Cardiac muscle cell (in vitro differentiated cells and primary cell): ENCODE measurements around the gene TBL1XR1. TPM values are rescaled to one million over a fixed set of nuclear protein-coding genes. Genes with fewer than 3 reads are reported as not detected.

Experiments
- DNase-seq, 2 donors: peaks; one replicate each; pipeline versions ENCODE4 v3.0.0 to v3.0.0-alpha.2; 2010 to 2017; ENCODE audit warnings: low read depth in 1 of 2, low spot score in 1 of 2
- H3K27ac ChIP-seq: fragments of 200-600 bp; sonication (generic); 2 replicates; pipeline ENCODE4 v1.5.1; 2016
- H3K27me3 ChIP-seq: fragments of 200-600 bp; sonication (generic); 2 replicates; pipeline ENCODE4 v1.6.0; 2016; ENCODE audit warnings: control low read depth
- H3K36me3 ChIP-seq: fragments of 200-600 bp; sonication (generic); 2 replicates; pipeline ENCODE4 v1.5.1; 2016; ENCODE audit warnings: control low read depth
- H3K4me1 ChIP-seq: fragments of 200-600 bp; sonication (generic); 2 replicates; pipeline ENCODE4 v1.8.1; 2017; ENCODE audit warnings: low read depth, mild to moderate bottlenecking, mixed run types
- H3K4me3 ChIP-seq: fragments of 200-600 bp; sonication (generic); 2 replicates; pipeline ENCODE4 v1.5.1; 2016; ENCODE audit warnings: mild to moderate bottlenecking
- H3K9me3 ChIP-seq: fragments of 200-600 bp; sonication (generic); 2 replicates; pipeline ENCODE4 v1.5.1; 2017; ENCODE audit warnings: low read depth, mild to moderate bottlenecking, control low read depth
- polyA plus RNA-seq: library from polyadenylated mRNA; unstranded; fragments of >200 nt; fragmentation: Nextera tagmentation; extraction: Ambion mirVana; gene quantifications from 2 replicates; pipeline ENCODE4 v1.2.1, GENCODE V29; 2016
- total RNA-seq: library from RNA; depleted of rRNA; stranded (reverse); fragments of >200 nt; gene quantifications from 2 replicates; pipeline ENCODE4 v1.2.3, GENCODE V29; 2016
- TF ChIP-seq, protein P1 (sequence below): IDR thresholded peaks from 2 replicates; pipeline ENCODE4 v1.5.1; 2012; ENCODE audit warnings: low read depth, mild to moderate bottlenecking, low read length

Gene TBL1XR1
- total and polyA plus RNA-seq, 2 experiments from 2014 or later = 23.7 to 81.7 TPM

GRCh38 chr3:177126015-177126773 lies 71.1 kb downstream of the TBL1XR1 start:
- no peaks in the 10 kb centered on the region for H3K27me3 ChIP-seq
- no peak overlapping the region for H3K27ac ChIP-seq
- TF ChIP-seq, protein P1, sequence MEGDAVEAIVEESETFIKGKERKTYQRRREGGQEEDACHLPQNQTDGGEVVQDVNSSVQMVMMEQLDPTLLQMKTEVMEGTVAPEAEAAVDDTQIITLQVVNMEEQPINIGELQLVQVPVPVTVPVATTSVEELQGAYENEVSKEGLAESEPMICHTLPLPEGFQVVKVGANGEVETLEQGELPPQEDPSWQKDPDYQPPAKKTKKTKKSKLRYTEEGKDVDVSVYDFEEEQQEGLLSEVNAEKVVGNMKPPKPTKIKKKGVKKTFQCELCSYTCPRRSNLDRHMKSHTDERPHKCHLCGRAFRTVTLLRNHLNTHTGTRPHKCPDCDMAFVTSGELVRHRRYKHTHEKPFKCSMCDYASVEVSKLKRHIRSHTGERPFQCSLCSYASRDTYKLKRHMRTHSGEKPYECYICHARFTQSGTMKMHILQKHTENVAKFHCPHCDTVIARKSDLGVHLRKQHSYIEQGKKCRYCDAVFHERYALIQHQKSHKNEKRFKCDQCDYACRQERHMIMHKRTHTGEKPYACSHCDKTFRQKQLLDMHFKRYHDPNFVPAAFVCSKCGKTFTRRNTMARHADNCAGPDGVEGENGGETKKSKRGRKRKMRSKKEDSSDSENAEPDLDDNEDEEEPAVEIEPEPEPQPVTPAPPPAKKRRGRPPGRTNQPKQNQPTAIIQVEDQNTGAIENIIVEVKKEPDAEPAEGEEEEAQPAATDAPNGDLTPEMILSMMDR = no peak
- peaks cover 32% of the 10 kb centered on the region for H3K4me1 ChIP-seq
- no peaks in the 10 kb centered on the region for H3K36me3 ChIP-seq
- DNase-seq = peak in 1 of 2 donors; percentile 89
- H3K9me3 ChIP-seq = no peaks in the 10 kb centered on the region
- no peak overlapping the region for H3K4me3 ChIP-seq

DNA sequence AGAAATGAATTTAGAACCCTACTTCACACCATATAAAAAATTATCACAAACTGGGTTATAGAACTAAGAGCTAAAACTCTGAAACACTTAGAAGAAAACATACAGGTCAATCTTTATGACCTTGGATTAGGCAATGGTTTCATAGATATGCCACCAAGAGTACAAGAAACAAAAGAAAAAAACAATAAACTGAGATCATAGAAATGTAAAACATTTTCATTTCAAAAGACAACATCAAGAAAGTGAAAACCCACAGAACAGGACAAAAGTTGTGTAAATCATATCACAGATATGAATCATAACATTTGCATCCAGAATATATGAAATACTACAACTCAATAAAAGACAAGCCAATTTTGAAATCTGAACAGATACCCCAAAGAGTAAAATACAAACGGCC lies 72.4 kb downstream of the TBL1XR1 start:
- peaks cover 44% of the 10 kb centered on the region for H3K4me1 ChIP-seq
- no peaks in the 10 kb centered on the region for H3K9me3 ChIP-seq
- H3K36me3 ChIP-seq = no peaks in the 10 kb centered on the region
- H3K4me3 ChIP-seq = no peak overlapping the region
- TF ChIP-seq, protein P1 = no peak
- peak in 1 of 2 donors; percentile 45 for DNase-seq
- no peaks in the 10 kb centered on the region for H3K27me3 ChIP-seq
- H3K27ac ChIP-seq = no peak overlapping the region

DNA sequence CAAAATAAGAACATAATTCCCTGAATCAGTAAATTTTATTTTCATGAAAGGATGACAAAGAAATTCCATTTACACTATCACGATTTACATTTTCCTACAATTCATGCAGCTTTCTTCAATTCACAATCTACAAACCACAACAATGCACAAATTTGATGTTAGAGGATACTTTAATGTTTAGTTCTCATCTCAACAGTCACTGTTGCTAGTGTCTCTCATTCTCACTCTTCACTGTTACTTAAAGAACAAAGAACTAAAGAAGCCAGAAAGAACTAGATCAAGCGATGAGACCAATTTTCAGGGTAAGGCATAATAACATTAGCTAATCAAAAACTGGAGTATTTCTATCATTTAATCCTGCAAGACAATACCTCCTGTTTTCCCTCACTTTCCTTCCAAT lies 73.5 kb downstream of the TBL1XR1 start:
- TF ChIP-seq, protein P1 = no peak
- H3K36me3 ChIP-seq = no peaks in the 10 kb centered on the region
- no peak for DNase-seq
- no peaks in the 10 kb centered on the region for H3K9me3 ChIP-seq
- H3K4me1 ChIP-seq = peaks cover 46% of the 10 kb centered on the region
- no peaks in the 10 kb centered on the region for H3K27me3 ChIP-seq
- no peak overlapping the region for H3K4me3 ChIP-seq
- H3K27ac ChIP-seq = no peak overlapping the region

- TF ChIP-seq, protein P1 = no peak
- H3K4me1 ChIP-seq = peaks cover 51% of the 10 kb centered on the region
- H3K9me3 ChIP-seq = no peaks in the 10 kb centered on the region
- no peak for DNase-seq
- no peaks in the 10 kb centered on the region for H3K27me3 ChIP-seq
- no peak overlapping the region for H3K27ac ChIP-seq
- H3K4me3 ChIP-seq = no peak overlapping the region
- H3K36me3 ChIP-seq = no peaks in the 10 kb centered on the region
Observed at GRCh38 chr3:177122183-177122856, 75.0 kb downstream of the TBL1XR1 start.

GRCh38 chr3:177119829-177120228 lies 77.5 kb downstream of the TBL1XR1 start:
- Histone ChIP-seq H3K9me3 (no peaks in the 10 kb centered on the region), H3K36me3 (no peaks in the 10 kb centered on the region), H3K27ac (peak overlapping the region; percentile 31), H3K4me1 (peaks cover 46% of the 10 kb centered on the region), H3K4me3 (no peak overlapping the region), H3K27me3 (no peaks in the 10 kb centered on the region)
- TF ChIP-seq, protein P1 = no peak
- DNase-seq = no peak
